Stimulated activated naive CD4-positive, alpha-beta T cell treated with Interleukin-2 at 50 U/mL for 16 hours (primary cell): Measurements from ENCODE around the gene PHF23.
"Not testable (repeated sequence)": the region's sequence is repeated elsewhere in the genome, so short reads cannot be mapped to it uniquely, and the experiment has no call there.

Experiments
- DNase-seq: peaks from one replicate; lab custom pipeline; 2025; lab: John Stamatoyannopoulos, UW

Gene PHF23

DNA sequence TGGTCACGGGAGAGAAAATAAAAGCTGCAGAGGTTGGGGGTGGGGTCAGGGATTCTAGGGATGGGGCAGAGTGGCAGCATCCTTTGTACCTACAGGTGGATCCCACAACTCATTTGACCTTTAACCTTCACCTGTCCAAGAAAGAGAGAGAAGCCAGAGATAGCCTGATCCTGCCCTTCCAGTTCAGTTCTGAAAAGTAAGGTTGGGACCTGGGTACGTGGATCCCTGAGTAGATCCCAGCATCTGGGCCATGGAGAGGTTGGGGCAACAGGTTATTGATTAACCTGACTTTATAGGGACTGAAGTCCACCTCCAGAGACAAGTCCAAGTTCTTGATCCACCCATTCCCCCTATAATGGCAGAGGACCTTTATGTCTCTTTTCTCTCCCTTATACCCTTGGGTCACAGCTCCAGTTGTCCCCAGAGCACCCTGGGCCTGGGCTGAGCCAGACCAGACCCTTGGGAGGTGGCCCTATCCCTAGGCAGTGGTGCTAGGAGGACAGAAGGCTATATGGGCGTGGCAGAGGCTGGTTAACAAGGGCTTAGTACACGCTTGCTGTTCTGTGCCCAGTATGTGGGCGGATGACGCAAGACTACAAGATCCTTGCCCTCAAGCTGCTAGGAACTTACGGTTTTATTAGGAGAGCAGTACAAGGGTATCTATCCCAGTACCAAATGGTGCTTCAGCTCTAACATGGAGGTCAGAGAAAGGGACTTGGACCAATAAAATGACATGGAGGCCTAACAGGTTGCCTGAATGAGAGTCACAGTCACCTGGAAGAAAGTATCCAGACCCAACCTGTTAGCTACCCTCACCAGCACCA lies 19.7 kb upstream of the PHF23 start:
- no peak for DNase-seq

DNA sequence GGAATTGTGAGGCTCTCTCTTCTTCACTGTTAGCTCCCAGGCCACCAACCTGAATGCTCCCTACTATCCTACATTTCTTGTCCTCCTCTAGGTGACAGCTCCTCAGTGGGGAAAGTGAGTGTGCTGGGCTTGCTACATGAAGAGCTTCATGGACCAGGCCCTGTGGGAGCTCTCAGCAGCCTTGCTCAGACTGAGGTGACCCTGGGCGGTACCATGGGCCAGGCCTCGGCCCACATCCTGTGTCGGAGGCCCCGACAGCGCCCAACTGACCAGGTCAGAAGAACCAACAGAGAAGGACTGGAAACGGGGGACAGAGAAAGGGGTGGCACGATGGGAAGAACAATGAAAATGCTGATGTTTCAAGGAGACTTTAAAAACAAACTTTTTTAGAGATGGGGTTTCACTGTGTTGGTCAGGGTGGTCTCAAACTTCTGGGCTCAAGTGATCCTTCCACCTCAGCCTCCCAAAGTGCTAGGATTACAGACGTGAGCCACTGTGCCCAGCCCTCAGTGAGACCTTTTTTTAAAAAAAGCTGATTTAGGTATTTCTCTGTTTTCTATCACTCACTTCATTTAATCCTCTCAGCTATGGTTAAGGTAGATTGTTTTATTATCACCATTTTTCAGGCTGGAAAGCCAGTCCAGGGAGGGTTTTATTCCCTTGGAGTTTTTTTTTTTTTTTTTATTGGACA lies 17.7 kb upstream of the PHF23 start:
- DNase-seq = no peak

DNA sequence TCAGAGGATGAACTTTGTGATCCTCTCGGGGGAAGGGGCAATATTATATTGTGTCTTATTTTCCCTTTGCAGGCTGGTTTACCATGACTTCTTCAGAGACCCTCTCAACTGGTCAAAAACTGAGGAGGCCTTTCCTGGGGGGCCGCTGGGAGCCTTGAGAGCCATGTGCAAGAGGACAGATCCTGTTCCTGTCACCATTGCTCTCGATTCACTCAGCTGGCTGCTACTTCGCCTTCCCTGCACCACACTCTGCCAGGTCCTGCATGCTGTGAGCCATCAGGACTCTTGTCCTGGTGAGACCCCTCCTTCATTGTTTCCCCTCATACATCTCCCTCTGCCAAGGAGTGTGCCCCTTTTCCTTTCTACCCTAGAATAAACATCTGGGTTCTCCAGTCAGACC lies 15.3 kb upstream of the PHF23 start:
- no peak for DNase-seq

DNA sequence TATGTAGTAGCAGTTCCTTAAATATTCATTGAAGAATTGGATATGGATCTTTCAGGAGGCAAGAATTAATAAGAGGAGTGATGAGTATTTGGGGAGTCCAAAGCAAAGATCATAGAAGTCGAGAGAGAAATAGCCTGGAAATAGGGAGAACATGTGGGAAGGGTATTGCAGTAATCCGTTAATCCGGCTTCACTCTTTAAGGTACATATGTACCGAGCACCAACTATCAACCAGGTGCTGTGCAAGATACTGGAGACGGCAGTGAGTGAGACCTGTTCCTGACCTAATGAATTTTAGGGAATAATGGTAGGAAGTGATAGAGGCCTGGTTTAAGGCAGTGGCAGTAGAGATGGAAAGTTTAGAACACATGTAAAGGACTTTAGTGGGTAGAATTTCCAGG lies 13.8 kb upstream of the PHF23 start:
- DNase-seq = no peak

DNA sequence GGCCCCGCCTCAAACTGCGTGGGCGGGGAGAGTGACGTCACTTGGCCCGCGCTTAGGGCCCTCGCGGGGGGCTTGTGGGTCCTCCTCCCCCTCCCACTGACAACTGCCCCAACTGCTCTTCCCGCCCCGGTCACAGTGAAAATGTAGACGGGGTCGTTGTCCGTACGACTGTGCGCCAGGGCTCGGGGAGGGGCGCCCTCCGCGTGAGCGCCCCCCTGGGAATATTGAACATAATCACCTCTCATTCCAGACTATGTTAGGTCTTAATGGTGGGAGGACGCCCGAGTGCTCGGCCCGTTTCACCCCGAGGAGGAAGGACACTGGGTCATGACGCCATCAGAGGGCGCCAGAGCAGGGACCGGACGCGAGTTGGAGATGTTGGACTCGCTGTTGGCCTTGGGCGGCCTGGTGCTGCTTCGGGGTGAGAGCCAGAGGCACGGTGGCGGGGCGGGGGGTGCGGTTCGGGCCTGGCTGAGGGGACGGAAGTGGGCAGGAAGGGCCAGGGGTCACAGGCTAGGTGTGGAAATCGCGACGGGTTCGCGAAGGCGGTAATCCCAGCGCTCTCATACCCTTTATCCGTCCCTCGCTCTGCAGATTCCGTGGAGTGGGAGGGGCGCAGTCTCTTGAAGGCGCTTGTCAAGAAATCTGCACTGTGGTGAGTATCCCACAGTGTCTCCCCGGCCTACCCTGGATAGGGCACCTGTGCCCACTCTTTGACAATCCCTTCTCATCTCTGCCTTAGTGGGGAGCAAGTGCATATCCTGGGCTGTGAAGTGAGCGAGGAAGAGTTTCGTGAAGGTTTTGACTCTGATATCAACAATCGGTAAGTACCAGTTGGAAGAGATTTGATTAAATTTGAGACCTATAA lies 13.2 kb upstream of the PHF23 start, which contains the start of gene ELP5:
ELP5 (plus strand) TSS at position 40 of the 868 bp plus-strand sequence; CDS start at position 376, 336 bp downstream.
- DNase-seq = peak; percentile 86

DNA sequence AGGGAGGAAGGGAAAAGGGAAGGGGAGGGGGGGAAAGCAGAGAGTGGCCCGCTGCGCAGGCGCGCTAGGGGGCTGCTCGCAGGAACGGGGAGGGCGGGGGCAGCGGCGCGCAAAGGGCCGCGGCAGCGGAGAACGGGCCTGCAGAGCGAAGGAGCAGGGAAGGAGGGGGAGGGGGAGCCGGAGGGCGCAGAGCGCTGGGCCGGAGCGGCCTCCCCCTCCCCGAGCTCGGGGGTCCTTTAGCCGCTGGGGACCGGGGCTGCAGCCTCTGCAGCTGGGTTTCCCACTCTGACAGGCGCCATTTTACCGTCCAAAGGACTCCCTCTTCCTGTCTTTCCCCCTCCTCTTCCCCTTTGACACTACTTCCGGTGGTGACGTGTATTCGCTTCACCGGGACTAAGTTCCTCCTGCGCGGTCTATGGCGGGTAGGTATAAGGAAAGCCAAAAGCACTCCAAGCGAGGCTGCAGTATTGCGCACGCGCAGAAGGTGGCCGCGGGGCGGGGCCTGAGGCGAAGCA lies 12.5 kb upstream of the PHF23 start, which contains the start of gene CTDNEP1:
CTDNEP1 (minus strand) TSS at position 74 of the 515 bp plus-strand sequence. CDS start 438 bp downstream, outside the sequence.
- peak; percentile 96 for DNase-seq

DNA sequence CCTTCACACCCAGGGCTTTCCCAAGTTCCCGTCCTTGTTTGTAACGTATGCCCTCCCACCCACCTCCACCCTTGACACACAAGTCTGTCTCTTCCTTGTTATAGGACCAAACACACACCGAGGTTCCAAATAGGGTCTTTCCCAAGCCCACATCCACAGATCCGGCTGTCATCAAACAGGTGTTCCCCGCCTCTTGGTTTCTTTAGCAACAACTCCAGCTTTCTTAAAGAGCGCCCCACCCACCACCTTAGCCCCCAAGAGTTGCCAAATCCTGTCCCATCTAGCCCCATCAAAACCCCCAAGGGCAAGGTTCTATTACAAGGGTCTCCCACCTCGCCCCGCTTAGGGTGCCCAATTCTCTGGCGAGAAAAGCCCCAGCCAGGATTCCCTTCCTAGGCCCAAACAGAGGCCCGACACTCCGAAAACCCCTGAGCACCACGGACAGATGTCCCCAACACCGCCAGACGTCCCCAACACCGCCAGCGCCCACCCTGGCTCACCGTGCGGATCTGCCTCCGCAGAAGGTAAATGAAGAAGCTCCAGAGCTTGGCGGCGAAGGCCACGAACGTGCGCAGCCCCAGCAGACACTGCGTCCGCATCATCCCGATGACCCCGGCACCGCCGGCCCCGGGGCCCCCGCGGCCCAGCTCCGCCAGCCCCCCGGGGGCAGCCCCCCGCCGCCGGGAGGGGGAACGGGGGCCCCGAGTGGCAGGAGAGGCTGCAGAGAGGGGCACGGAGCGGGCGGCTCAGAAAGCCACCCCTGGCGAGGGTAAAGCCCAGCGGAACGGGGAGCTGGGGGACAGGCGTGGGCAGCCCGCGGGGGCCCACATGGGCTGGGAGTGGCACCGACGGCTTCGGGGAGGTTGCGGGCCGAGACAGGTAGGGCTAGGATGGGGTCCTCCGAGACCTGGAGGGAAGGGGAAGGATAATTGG lies 11.7 kb upstream of the PHF23 start:
- no peak for DNase-seq

DNA sequence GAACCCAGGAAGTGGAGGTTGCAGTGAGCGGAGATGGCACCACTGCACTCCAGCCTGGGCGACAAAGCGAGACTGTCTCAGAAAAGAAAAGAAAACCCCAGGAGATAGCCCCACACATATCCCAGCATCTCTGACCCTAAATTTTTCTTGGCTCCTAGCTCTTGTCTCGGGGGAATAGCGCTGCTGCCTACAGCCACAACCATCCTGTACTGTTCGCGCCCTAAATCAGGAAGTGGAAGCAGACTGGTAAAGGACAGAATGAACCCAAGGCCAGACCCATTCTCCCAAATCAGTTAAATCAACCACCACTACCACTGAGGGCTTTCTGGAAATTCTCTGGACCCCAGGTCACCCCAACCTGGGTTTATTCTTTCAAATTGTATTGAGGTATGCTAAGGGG lies 10.6 kb upstream of the PHF23 start:
- DNase-seq = no peak

DNA sequence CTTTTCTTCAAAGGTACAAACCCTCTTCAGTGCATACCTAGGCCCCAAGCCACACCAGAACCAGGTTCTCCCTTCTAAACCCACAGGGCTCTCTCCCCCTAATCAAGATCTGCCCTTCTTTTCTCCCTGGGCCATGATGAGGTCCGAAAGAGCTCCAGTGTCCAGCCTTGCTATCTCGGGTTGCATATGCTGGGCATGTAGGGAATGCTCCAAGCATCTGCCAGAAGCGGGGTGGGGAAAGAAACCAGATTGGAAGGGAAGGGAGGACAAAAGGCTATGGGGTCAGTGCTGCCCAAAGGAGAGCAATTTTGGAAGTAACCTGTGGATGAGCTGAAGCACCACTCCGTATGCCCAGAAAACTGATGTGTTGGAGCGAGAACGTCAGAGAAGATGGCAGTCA lies 10.0 kb upstream of the PHF23 start:
- DNase-seq = no peak

DNA sequence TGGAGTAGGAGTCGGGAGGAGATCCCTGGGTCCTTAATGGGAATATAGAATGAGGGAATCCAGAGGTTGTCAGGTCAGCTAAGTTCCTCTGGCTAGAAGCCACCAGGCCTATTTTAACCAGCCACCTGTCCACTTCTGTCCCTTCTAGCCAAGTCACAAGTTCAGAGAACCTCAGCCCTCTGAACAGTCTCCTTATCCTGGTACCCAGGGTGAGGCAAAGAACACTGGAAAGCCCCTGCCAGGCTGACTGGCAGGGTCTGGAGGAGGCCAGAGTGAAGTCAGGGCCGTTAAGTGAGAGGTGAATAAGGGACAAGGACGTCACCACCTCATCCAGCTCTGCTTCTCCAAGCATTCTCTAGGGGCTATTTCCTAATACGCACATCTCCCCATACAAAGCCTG lies 9.5 kb upstream of the PHF23 start:
- no peak for DNase-seq

DNA sequence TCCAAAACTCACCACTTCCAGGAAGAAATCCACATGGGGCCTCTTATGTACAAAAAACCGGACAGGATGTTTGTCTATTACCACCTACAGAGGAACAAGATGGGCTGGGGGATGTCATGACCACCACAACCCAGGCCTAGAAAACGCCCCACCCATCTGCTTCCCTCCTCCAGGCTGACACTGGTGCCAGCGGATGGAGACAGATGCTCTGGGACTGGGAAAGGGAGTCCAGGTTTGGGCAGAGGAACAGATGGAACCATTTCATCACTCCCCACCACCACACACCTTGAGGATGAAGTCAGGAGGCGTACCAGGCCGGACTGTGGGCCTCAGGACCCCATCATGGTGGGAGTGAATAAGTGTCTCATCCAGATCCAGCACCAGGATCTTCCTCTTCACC lies 7.5 kb upstream of the PHF23 start:
- DNase-seq = no peak

DNA sequence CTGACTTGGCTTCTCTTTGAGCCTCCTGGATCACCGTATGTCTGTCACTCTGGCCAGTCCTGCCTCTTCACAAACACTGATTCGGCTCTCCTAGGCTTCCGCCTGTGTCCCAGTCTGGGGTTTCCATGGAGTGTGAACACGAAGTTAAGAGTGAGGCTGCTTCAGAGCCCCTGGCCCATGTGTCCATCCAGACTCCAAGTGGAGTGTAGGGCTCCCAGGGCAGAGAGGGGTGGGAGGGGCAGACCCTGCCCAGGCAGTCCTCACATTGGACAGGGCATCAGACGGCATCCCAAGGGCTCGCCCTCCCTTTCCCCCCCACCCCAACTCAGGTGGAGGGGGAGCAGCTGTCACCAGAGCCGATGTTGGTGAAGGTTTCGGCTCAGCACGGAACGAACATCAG lies 4.6 kb upstream of the PHF23 start:
- not testable (repeated sequence) for DNase-seq

DNA sequence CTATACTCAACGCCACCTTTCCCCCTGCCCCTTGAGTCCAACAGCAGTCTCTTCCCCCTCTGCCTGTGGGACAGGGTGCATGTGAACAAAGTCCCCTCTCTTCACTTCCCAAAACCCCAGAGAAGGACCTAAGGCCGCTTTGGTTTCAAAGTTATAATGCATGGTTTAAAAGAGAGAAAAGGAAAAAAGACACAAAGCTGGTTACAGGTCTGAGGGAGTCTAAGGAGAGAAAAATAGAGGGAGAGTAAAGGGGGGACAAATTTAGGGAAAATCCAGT lies 4.1 kb upstream of the PHF23 start:
- DNase-seq = no peak

DNA sequence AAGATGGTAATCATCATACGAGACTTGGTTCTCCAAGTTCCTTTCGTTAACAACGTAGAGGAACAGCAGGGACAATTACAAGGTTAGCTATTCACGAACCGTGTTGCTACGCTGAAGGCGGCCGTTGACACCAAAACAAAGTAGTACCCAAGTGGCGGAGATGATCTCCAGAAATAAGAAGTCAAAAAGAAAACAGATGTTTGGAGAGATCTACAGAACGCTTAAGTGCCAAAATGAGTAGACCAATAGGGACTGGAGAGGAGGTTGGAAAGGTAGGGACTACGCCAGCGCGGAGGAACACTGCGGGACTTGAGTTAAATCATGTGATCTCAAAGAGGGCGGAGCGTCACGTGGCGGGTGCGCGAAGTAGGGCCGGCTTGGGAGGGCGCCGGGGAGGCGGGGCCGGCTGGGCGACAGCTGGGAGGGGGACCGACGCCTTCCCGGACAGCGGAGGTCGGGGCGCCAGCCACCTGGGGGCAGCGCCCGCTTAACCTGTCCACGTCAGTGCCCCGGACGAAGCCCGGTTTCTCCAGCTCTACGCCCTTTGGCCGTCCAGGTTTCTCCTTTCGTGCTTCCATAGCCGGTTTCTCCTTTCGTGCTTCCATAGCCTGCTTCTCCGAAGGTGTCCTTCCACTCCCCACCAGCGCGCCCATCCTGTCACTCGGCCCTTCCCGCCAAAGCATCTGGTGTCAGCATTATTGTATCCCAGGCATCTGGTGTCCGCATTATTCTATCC lies 3.6 kb upstream of the PHF23 start:
- DNase-seq = peak; percentile 91

DNA sequence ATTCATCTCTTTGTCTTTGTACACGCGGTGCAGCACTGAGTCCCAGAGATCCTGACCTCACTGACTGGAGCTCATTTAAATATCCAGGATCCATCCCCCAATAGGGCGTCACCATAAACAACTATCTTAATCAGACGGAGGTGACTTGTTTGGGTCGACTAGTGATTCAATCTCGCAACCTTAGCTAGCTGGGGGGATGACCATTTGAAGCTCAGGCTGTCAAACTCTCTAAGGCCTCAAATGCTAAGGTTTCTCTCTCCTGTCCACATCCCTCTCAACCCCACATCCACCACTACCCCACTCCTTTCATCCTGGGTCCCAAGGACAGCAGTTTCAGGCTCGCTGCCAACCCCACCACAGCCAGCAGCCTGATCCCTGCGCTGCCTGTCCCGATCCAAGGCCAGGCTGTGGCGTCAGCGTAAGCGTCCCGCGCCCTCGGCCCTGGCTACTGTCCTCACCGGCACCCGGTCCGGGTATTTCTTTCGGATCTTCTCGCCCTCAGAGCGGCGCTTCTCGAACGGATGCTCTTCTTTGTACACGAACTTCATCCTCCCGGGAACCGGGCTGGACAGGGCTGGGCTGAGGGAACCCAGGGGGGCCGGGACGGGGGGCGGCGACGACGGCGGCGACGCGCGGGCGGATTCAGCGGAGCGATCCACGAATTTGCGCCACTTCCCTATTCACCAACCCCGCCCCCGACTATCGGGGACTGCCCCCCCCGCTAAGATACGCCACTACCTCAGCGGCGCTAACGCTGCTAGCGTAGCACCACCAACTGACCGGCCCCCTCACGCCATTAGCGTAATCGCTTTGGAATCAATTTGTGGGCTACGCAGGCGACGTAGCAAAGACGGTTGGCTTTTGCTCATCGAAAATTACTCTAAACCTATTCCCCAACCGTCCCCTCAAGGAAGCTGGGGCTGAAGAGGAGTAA lies 2.8 kb upstream of the PHF23 start, which contains the start of gene GABARAP:
GABARAP (minus strand) TSS at position 667 of the 934 bp plus-strand sequence; CDS start at position 548, 119 bp downstream.
- DNase-seq = peak; percentile 86

DNA sequence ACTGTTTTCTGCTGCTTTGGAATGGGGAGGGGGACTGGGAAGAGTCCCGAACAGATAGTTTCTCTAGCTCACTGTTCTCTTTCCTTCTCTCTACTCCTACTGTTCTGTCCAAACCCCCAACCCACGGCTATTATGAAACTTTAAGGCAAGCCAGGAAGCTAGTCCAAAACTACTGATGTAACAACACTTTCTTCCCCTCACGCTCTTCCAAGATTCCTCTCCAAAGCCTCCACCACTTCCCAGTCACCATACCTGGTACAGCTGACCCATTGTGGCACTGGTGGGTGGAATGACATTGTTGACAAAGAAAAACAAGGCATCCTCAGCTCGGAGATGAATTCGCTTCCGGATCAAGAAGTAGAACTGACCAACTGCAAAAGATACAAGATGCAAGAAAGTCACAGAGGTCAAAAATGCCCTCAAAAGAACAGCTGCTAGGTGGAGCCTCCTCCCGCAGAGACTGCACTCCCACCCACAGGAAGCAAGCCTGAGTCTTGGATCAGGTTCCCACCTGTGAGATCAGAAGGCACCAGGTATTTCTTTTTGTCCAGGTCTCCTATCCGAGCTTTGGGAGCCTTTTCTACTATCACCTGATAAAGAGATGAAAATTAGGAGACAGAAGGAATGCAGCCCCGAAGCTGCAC lies 2.0 kb upstream of the PHF23 start:
- DNase-seq = no peak

DNA sequence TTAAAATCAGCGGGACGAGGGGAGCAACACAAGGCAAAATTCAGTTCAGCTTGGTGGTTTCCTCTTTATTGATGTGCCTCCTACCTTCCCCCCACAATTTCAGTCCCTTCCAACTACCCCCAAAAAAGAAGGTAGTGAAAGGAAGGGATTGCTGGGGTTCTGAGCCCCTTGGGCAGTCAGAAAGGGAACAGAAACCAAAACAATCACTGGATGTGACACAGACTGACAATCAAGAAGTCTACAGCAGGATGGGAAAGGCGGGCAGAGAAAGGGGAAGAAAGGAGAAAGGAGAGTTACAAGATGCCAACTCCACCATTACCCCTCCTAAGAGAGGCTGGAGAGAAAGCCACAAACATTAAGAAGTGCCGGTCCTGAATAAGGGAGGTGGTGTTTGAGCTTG lies 1.1 kb upstream of the PHF23 start:
- no peak for DNase-seq

DNA sequence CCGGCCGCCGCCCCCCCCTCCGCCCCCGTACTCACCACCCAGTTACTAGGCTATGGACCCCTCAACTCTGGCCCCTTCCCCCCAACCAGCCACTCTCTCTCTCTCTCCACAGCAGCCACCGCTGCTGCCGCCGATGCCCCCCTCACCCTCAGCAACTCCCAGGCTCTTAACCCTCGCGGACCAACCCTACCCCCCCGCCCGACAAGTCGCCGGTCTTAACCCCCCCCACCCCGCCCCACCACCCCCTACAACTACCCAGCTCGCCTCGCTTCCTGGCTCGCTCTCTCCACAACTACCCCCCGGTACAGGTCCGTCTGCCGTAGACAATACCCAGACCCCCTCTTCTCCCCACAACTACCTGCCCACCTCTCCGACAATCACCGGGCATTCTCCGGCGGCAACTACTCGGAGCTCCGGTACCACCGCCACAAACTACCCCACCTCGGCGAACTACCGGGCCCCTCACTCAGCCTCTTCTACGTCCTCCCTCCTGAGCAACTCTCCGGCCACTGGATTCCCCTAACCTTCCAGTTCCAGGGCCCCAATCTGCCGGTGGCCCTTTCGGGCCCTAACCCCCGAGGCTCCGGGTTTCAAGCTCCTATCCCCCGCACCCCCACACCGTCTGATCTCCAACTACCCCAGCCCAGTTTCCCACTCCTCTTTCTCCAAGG lies 702 bp downstream of the PHF23 start:
- DNase-seq = peak; percentile 64
